Measurements from ENCODE around the gene GABBR1. TPM values are rescaled to one million over a fixed set of nuclear protein-coding genes. Genes with fewer than 3 reads are reported as not detected.
"Not testable (repeated sequence)": the region's sequence is repeated elsewhere in the genome, so short reads cannot be mapped to it uniquely, and the experiment has no call there.

Gene GABBR1
- total RNA-seq, result 10 to 100 TPM in 1 of 2 donors, 1 to 10 TPM in 1; 3.0 to 15.2 TPM

- peak; percentile 87 to 91 for ATAC-seq
- DNase-seq (ENCODE audit: low spot score), result peak; percentile 77
- Mint-ChIP-seq H3K9me3 (no peaks in the 10 kb centered on the region), H3K4me1 (ENCODE audit: low read depth in 2 of 2) (peaks cover 25 to 38% of the 10 kb centered on the region in 2 donors), H3K36me3 (no peaks in the 10 kb centered on the region), H3K27me3 (peaks cover 40 to 42% of the 10 kb centered on the region in 2 donors), H3K27ac (peak within 1 kb of the TSS; percentile 10 to 24), H3K4me3 (peak within 1 kb of the TSS; percentile 92)
Measured at GRCh38 chr6:29632789-29633533, at the start of gene GABBR1. Gene GABBR1 (minus strand): TSS chr6:29633183. CDS start chr6:29632385, 798 bp downstream.

GRCh38 chr6:29681811-29682210 lies 48.8 kb upstream of the GABBR1 start:
- no peak overlapping the region for H3K27ac Mint-ChIP-seq
- no peaks in the 10 kb centered on the region for H3K36me3 Mint-ChIP-seq
- no peak overlapping the region for H3K4me3 Mint-ChIP-seq
- no peak for DNase-seq (ENCODE audit: low spot score)
- ATAC-seq, result no peak
- peaks cover 0 to 2% of the 10 kb centered on the region in 2 donors for H3K27me3 Mint-ChIP-seq
- H3K4me1 Mint-ChIP-seq (ENCODE audit: low read depth in 2 of 2), result peaks cover 5 to 16% of the 10 kb centered on the region in 2 donors
- H3K9me3 Mint-ChIP-seq, result no peaks in the 10 kb centered on the region

- H3K9me3 Mint-ChIP-seq, result no peaks in the 10 kb centered on the region
- H3K36me3 Mint-ChIP-seq, result no peaks in the 10 kb centered on the region
- H3K27ac Mint-ChIP-seq, result peak within 1 kb of the TSS in 1 of 2 donors; percentile 70
- H3K4me1 Mint-ChIP-seq (ENCODE audit: low read depth in 2 of 2), result peaks cover 5 to 23% of the 10 kb centered on the region in 2 donors
- DNase-seq (ENCODE audit: low spot score) (no peak), ATAC-seq (peak; percentile 44 to 82)
- H3K4me3 Mint-ChIP-seq, result peak within 1 kb of the TSS; percentile 62
- H3K27me3 Mint-ChIP-seq, result no peaks in the 10 kb centered on the region
Measured at GRCh38 chr6:29680904-29681303, 47.9 kb upstream of the GABBR1 start, which contains the start of gene ZFP57. Gene ZFP57 (minus strand): TSS chr6:29681152. CDS start chr6:29677003, 4,149 bp downstream.

- Mint-ChIP-seq H3K36me3 (no peaks in the 10 kb centered on the region), H3K9me3 (no peaks in the 10 kb centered on the region), H3K4me3 (peak overlapping the region; percentile 62), H3K27ac (peak overlapping the region in 1 of 2 donors; percentile 70), H3K4me1 (ENCODE audit: low read depth in 2 of 2) (peaks cover 5 to 23% of the 10 kb centered on the region in 2 donors), H3K27me3 (no peaks in the 10 kb centered on the region)
- ATAC-seq (peak; percentile 54 to 62), DNase-seq (ENCODE audit: low spot score) (no peak)
Measured at GRCh38 chr6:29680416-29680815, 47.4 kb upstream of the GABBR1 start.

GRCh38 chr6:29679962-29680361 lies 47.0 kb upstream of the GABBR1 start:
- peaks cover 5 to 23% of the 10 kb centered on the region in 2 donors for H3K4me1 Mint-ChIP-seq (ENCODE audit: low read depth in 2 of 2)
- H3K4me3 Mint-ChIP-seq, result peak overlapping the region; percentile 62
- ATAC-seq (no peak), DNase-seq (ENCODE audit: low spot score) (no peak)
- peak overlapping the region in 1 of 2 donors; percentile 70 for H3K27ac Mint-ChIP-seq
- no peaks in the 10 kb centered on the region for H3K9me3 Mint-ChIP-seq
- H3K36me3 Mint-ChIP-seq, result no peaks in the 10 kb centered on the region
- no peaks in the 10 kb centered on the region for H3K27me3 Mint-ChIP-seq

GRCh38 chr6:29678114-29678513 lies 45.1 kb upstream of the GABBR1 start:
- DNase-seq (ENCODE audit: low spot score) (no peak), ATAC-seq (no peak)
- Mint-ChIP-seq H3K4me3 (no peak overlapping the region), H3K27ac (no peak overlapping the region), H3K9me3 (no peaks in the 10 kb centered on the region), H3K36me3 (no peaks in the 10 kb centered on the region), H3K27me3 (no peaks in the 10 kb centered on the region), H3K4me1 (ENCODE audit: low read depth in 2 of 2) (peaks cover 5 to 23% of the 10 kb centered on the region in 2 donors)

- Mint-ChIP-seq H3K4me3 (no peak overlapping the region), H3K36me3 (no peaks in the 10 kb centered on the region), H3K27ac (peak overlapping the region in 1 of 2 donors; percentile 82), H3K27me3 (peaks cover 0 to 5% of the 10 kb centered on the region in 2 donors), H3K4me1 (ENCODE audit: low read depth in 2 of 2) (peaks cover 5 to 23% of the 10 kb centered on the region in 2 donors), H3K9me3 (no peaks in the 10 kb centered on the region)
- ATAC-seq (no peak), DNase-seq (ENCODE audit: low spot score) (no peak)
Measured at GRCh38 chr6:29676981-29677601, 44.1 kb upstream of the GABBR1 start.

GRCh38 chr6:29675561-29675960 lies 42.6 kb upstream of the GABBR1 start:
- Mint-ChIP-seq H3K4me1 (ENCODE audit: low read depth in 2 of 2) (peaks cover 5 to 23% of the 10 kb centered on the region in 2 donors), H3K27ac (no peak overlapping the region)

GRCh38 chr6:29674008-29674407 lies 41.0 kb upstream of the GABBR1 start:
- Mint-ChIP-seq H3K4me1 (ENCODE audit: low read depth in 2 of 2) (peaks cover 5 to 20% of the 10 kb centered on the region in 2 donors), H3K4me3 (no peak overlapping the region), H3K36me3 (no peaks in the 10 kb centered on the region), H3K27ac (no peak overlapping the region), H3K9me3 (no peaks in the 10 kb centered on the region), H3K27me3 (peaks cover 4 to 16% of the 10 kb centered on the region in 2 donors)
- ATAC-seq (no peak), DNase-seq (ENCODE audit: low spot score) (no peak)

More at GRCh38 chr6:29675561-29675960, 42.6 kb upstream of the GABBR1 start:
- H3K36me3 Mint-ChIP-seq, result no peaks in the 10 kb centered on the region
- no peak overlapping the region for H3K4me3 Mint-ChIP-seq
- H3K9me3 Mint-ChIP-seq, result no peaks in the 10 kb centered on the region
- ATAC-seq (no peak), DNase-seq (ENCODE audit: low spot score) (no peak)
- peaks cover 4 to 16% of the 10 kb centered on the region in 2 donors for H3K27me3 Mint-ChIP-seq

- Mint-ChIP-seq H3K4me1 (ENCODE audit: low read depth in 2 of 2) (peaks cover 5 to 18% of the 10 kb centered on the region in 2 donors), H3K4me3 (no peak overlapping the region), H3K27ac (no peak overlapping the region), H3K27me3 (peaks cover 5 to 21% of the 10 kb centered on the region in 2 donors), H3K36me3 (no peaks in the 10 kb centered on the region), H3K9me3 (no peaks in the 10 kb centered on the region)
- DNase-seq (ENCODE audit: low spot score), result no peak
- no peak for ATAC-seq
Measured at GRCh38 chr6:29673161-29673560, 40.2 kb upstream of the GABBR1 start.

- H3K27ac Mint-ChIP-seq; DNase-seq (ENCODE audit: low spot score); H3K36me3 Mint-ChIP-seq; H3K9me3 Mint-ChIP-seq; H3K4me3 Mint-ChIP-seq; ATAC-seq: not testable (repeated sequence)
- peaks cover 3 to 10% of the 10 kb centered on the region in 2 donors for H3K4me1 Mint-ChIP-seq (ENCODE audit: low read depth in 2 of 2)
- peaks cover 11 to 29% of the 10 kb centered on the region in 2 donors for H3K27me3 Mint-ChIP-seq
Measured at GRCh38 chr6:29672116-29672515, 39.1 kb upstream of the GABBR1 start.

GRCh38 chr6:29671026-29671425 lies 38.0 kb upstream of the GABBR1 start:
- Mint-ChIP-seq H3K4me3 (no peak overlapping the region), H3K27me3 (peaks cover 11 to 29% of the 10 kb centered on the region in 2 donors), H3K4me1 (ENCODE audit: low read depth in 2 of 2) (peaks cover 0 to 2% of the 10 kb centered on the region in 2 donors), H3K27ac (no peak overlapping the region), H3K36me3 (no peaks in the 10 kb centered on the region), H3K9me3 (no peaks in the 10 kb centered on the region)
- DNase-seq (ENCODE audit: low spot score) (no peak), ATAC-seq (no peak)

GRCh38 chr6:29667158-29667557 lies 34.2 kb upstream of the GABBR1 start:
- no peak overlapping the region for H3K27ac Mint-ChIP-seq
- H3K27me3 Mint-ChIP-seq, result peaks cover 11 to 33% of the 10 kb centered on the region in 2 donors
- H3K4me1 Mint-ChIP-seq (ENCODE audit: low read depth in 2 of 2), result no peaks in the 10 kb centered on the region

GRCh38 chr6:29666826-29667130 lies 33.8 kb upstream of the GABBR1 start:
- ATAC-seq (no peak), DNase-seq (ENCODE audit: low spot score) (no peak)
- Mint-ChIP-seq H3K36me3 (no peaks in the 10 kb centered on the region), H3K27me3 (peaks cover 11 to 29% of the 10 kb centered on the region in 2 donors), H3K27ac (no peak overlapping the region), H3K4me3 (no peak overlapping the region), H3K4me1 (ENCODE audit: low read depth in 2 of 2) (no peaks in the 10 kb centered on the region), H3K9me3 (no peaks in the 10 kb centered on the region)

More at GRCh38 chr6:29667158-29667557, 34.2 kb upstream of the GABBR1 start:
- H3K9me3 Mint-ChIP-seq, result no peaks in the 10 kb centered on the region
- DNase-seq (ENCODE audit: low spot score) (no peak), ATAC-seq (no peak)
- no peaks in the 10 kb centered on the region for H3K36me3 Mint-ChIP-seq
- H3K4me3 Mint-ChIP-seq, result no peak overlapping the region
